OCI-LY7 (cell line): ENCODE results near the gene DCLRE1B.

Source experiments
- EZH2phosphoT487 ChIP-seq: fragments of 200-600 bp; sonication (generic); IDR thresholded peaks from 2 replicates; pipeline ENCODE4 v1.6.1; 2018; ENCODE audit warnings: low read depth, borderline replicate concordance, mild to moderate bottlenecking, mixed run types, antibody characterized with exemption, low read length, moderate library complexity, mixed read lengths
- TF ChIP-seq, protein P1 (sequence below): fragments of 200-600 bp; sonication (generic); conservative IDR thresholded peaks from 2 replicates; pipeline ENCODE4 v1.5.1; 2014; ENCODE audit warnings: mild to moderate bottlenecking, antibody characterized with exemption, low read length, moderate library complexity, mixed read lengths

DNA sequence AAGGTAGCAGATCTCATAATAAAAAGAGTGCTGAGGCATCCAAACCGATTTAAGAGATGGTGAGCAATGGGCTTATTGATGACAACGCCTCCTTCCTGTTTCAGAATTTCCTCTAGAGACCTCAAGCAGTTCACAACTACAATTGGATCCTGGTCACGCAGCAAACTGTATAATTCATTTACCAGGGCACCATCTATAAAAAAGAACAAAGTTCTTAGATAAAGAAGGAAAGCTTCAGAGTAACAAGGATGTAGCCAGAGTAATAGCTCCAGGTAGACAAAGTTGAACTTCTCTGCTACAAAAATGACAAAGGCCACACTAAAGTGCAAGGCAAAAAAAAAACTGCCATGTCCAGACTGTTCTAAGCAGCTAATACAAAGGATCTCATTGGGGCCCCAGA is 3.9 kb upstream of the DCLRE1B start:
- no peak for TF ChIP-seq EZH2phosphoT487
- TF ChIP-seq, protein P1, sequence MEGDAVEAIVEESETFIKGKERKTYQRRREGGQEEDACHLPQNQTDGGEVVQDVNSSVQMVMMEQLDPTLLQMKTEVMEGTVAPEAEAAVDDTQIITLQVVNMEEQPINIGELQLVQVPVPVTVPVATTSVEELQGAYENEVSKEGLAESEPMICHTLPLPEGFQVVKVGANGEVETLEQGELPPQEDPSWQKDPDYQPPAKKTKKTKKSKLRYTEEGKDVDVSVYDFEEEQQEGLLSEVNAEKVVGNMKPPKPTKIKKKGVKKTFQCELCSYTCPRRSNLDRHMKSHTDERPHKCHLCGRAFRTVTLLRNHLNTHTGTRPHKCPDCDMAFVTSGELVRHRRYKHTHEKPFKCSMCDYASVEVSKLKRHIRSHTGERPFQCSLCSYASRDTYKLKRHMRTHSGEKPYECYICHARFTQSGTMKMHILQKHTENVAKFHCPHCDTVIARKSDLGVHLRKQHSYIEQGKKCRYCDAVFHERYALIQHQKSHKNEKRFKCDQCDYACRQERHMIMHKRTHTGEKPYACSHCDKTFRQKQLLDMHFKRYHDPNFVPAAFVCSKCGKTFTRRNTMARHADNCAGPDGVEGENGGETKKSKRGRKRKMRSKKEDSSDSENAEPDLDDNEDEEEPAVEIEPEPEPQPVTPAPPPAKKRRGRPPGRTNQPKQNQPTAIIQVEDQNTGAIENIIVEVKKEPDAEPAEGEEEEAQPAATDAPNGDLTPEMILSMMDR, result no peak
